Kasumi-1 (cell line): ENCODE results near the gene TTC7B.

ENCODE experiments used
- DNase-seq, 2 experiments: peaks; one replicate each; lab custom pipeline; 2025; lab: John Stamatoyannopoulos, UW

Gene TTC7B

GRCh38 chr14:90703841-90704737 lies 112.1 kb downstream of the TTC7B start:
- no peak for DNase-seq

GRCh38 chr14:90700933-90701776 lies 115.1 kb downstream of the TTC7B start:
- DNase-seq: peak; percentile 10 to 39

- no peak for DNase-seq
Observed at GRCh38 chr14:90699016-90699415, 117.2 kb downstream of the TTC7B start.

GRCh38 chr14:90698379-90698869 lies 117.8 kb downstream of the TTC7B start:
- no peak for DNase-seq

GRCh38 chr14:90697577-90698206 lies 118.5 kb downstream of the TTC7B start:
- peak; percentile 85 for DNase-seq

GRCh38 chr14:90697132-90697531 lies 119.1 kb downstream of the TTC7B start:
- no peak for DNase-seq

- no peak for DNase-seq
Observed at GRCh38 chr14:90696720-90697119, 119.5 kb downstream of the TTC7B start.

- no peak for DNase-seq
Observed at GRCh38 chr14:90695997-90696660, 120.1 kb downstream of the TTC7B start.

GRCh38 chr14:90693413-90693812 lies 122.8 kb downstream of the TTC7B start:
- DNase-seq: no peak

GRCh38 chr14:90692826-90693225 lies 123.4 kb downstream of the TTC7B start:
- DNase-seq: no peak

GRCh38 chr14:90692061-90692460 lies 124.2 kb downstream of the TTC7B start:
- no peak for DNase-seq

- no peak for DNase-seq
Observed at GRCh38 chr14:90691627-90692026, 124.6 kb downstream of the TTC7B start.

GRCh38 chr14:90687680-90688079 lies 128.6 kb downstream of the TTC7B start:
- no peak for DNase-seq

GRCh38 chr14:90682615-90683014 lies 133.6 kb downstream of the TTC7B start:
- no peak for DNase-seq

- peak in 1 of 2 experiments; percentile 21 for DNase-seq
Observed at GRCh38 chr14:90681929-90682328, 134.3 kb downstream of the TTC7B start.

GRCh38 chr14:90678846-90679362 lies 137.3 kb downstream of the TTC7B start:
- DNase-seq: no peak

GRCh38 chr14:90678420-90678819 lies 137.8 kb downstream of the TTC7B start:
- DNase-seq: no peak

GRCh38 chr14:90677484-90678050 lies 138.7 kb downstream of the TTC7B start:
- peak; percentile 51 to 69 for DNase-seq

- DNase-seq: no peak
Observed at GRCh38 chr14:90676912-90677311, 139.3 kb downstream of the TTC7B start.

GRCh38 chr14:90676356-90676755 lies 139.9 kb downstream of the TTC7B start:
- DNase-seq: no peak

- no peak for DNase-seq
Observed at GRCh38 chr14:90675399-90675798, 140.8 kb downstream of the TTC7B start.
